Activated gamma-delta T cell treated with anti-CD3 and anti-CD28 coated beads, Interleukin-2, amount 50 U/mL, for 16 hours (primary cell): ENCODE results near the gene NLRP6.
"Not testable (repeated sequence)": the region's sequence is repeated elsewhere in the genome, so short reads cannot be mapped to it uniquely, and the experiment has no call there.

Experiments
- DNase-seq: peaks from one replicate; pipeline ENCODE4 v3.0.0-alpha.2; 2020; ENCODE audit warnings: low read depth

NLRP6 gene

GRCh38 chr11:282171-282570, 4.0 kb downstream of the NLRP6 start:
- no peak for DNase-seq

- no peak for DNase-seq
These were observed 4.6 kb downstream of the NLRP6 start for GRCh38 chr11:282630-283360.

GRCh38 chr11:283405-284104, 5.3 kb downstream of the NLRP6 start:
- no peak for DNase-seq

- DNase-seq: no peak
These were observed 6.2 kb downstream of the NLRP6 start for GRCh38 chr11:284105-285020.

- DNase-seq: no peak
These were observed 7.0 kb downstream of the NLRP6 start for GRCh38 chr11:285021-285893.

- DNase-seq: no peak
These were observed 7.7 kb downstream of the NLRP6 start for GRCh38 chr11:285894-286220.

GRCh38 chr11:286977-287820, 9.0 kb downstream of the NLRP6 start:
- DNase-seq: not testable (repeated sequence)

- no peak for DNase-seq
These were observed 9.7 kb downstream of the NLRP6 start for GRCh38 chr11:287821-288477.

- no peak for DNase-seq
These were observed 10.5 kb downstream of the NLRP6 start, which contains the start of gene PGGHG for GRCh38 chr11:288478-289397. PGGHG (plus strand) TSS chr11:289126; CDS start chr11:289817, 691 bp downstream.

GRCh38 chr11:289398-289711, 11.1 kb downstream of the NLRP6 start:
- DNase-seq: no peak

GRCh38 chr11:289712-290620, 11.8 kb downstream of the NLRP6 start:
- DNase-seq: no peak

GRCh38 chr11:290621-291231, 12.5 kb downstream of the NLRP6 start:
- no peak for DNase-seq

- DNase-seq: no peak
These were observed 13.3 kb downstream of the NLRP6 start for GRCh38 chr11:291281-292210.

GRCh38 chr11:292211-293121, 14.3 kb downstream of the NLRP6 start:
- no peak for DNase-seq

GRCh38 chr11:293271-293851, 15.2 kb downstream of the NLRP6 start:
- DNase-seq: no peak
